ENCODE data around the gene PTBP2. TPM values are rescaled to one million over a fixed set of nuclear protein-coding genes. Genes with fewer than 3 reads are reported as not detected.

The PTBP2 gene
- total RNA-seq, 2 experiments from 2014 or later: 11.4 to 11.6 TPM

- no peaks in the 10 kb centered on the region for H3K36me3 Mint-ChIP-seq (ENCODE audit: low read depth)
- peak; percentile 44 for DNase-seq
- no peaks in the 10 kb centered on the region for H3K9me3 Mint-ChIP-seq
- ChIA-PET CTCF (interaction anchor here (0.8 kb wide), 1 partner anchor 609 kb away, joined by 4 read pairs; no protein-coding TSS in a partner anchor), POLR2A (no interaction called here)
- H3K4me3 Mint-ChIP-seq: no peak overlapping the region
- no peaks in the 10 kb centered on the region for H3K27me3 Mint-ChIP-seq
- no peaks in the 10 kb centered on the region for H3K4me1 Mint-ChIP-seq
- no peak overlapping the region for H3K27ac Mint-ChIP-seq
These were observed 123.9 kb downstream of the PTBP2 start for GRCh38 chr1:96845464-96845863.

- Mint-ChIP-seq H3K9me3 (no peaks in the 10 kb centered on the region), H3K4me3 (no peak overlapping the region), H3K4me1 (no peaks in the 10 kb centered on the region), H3K36me3 (ENCODE audit: low read depth) (peaks cover 2% of the 10 kb centered on the region), H3K27ac (no peak overlapping the region), H3K27me3 (no peaks in the 10 kb centered on the region)
- no peak for DNase-seq
- POLR2A ChIA-PET: no interaction called here
- CTCF ChIA-PET: no interaction called here
These were observed 140.3 kb downstream of the PTBP2 start for GRCh38 chr1:96861836-96862235.

GRCh38 chr1:96863449-96863848 is 141.9 kb downstream of the PTBP2 start:
- H3K27me3 Mint-ChIP-seq: no peaks in the 10 kb centered on the region
- no peak overlapping the region for H3K4me3 Mint-ChIP-seq
- ChIA-PET POLR2A (no interaction called here), CTCF (no interaction called here)
- peaks cover 2% of the 10 kb centered on the region for H3K36me3 Mint-ChIP-seq (ENCODE audit: low read depth)
- DNase-seq: no peak
- no peaks in the 10 kb centered on the region for H3K9me3 Mint-ChIP-seq
- no peaks in the 10 kb centered on the region for H3K4me1 Mint-ChIP-seq
- no peak overlapping the region for H3K27ac Mint-ChIP-seq

Data from activated CD4-positive, alpha-beta memory T cell treated with anti-CD3 and anti-CD28 coated beads, Interleukin-2, amount 10 ng/mL, durations not matched to agents 7 days and 5 days (primary cell).